ENCODE data around the gene SSRP1. TPM values are rescaled to one million over a fixed set of nuclear protein-coding genes. Genes with fewer than 3 reads are reported as not detected.

Gene SSRP1
- total and polyA plus RNA-seq, 12 donors = 22.6 to 73.2 (median 35.4) TPM

DNA sequence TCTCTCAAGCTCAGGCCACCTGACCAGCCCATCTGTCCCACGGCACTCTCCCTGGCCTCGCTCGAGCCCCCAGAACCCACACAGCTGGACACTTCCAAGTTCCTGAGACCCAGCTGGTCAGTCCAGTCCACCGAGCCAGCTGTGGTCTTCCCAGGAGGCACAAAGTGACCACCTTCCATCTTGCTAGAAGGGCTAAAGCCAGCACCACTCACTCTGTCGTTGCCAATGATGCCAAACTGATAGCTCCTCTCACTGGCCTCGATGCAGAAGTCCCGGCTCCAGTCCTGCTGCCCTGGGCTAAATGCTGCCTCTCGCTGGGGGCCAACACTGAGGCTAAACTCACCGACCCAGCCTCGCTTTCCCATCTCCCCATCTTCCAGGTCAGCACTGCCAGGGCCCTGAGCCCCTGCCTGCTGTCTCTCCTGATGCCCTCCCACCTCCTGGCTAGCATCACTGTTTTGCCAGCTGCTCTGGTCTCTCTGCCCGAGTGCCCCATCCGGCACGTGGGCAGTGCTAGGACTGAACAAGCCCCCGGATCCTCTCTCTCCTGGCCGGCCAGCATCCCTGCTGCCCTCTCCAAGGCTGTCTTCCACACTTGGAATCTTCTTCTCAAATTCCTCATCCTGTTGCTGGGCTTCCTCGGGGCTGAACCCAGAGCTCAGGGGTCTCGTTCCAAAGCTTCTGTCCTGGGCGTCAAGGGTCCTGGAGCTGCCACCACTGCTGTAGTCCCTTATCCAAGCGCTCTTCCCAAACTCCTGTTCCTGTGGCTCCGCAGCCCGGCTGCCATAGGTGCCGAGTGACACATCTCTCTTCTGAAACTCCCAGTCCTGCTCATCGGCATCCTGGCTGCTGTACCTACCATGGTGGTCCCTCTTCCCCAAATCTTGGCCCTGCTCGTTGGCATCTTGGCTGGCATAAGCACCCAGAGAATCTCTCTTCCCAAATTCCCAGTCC, 26.3 kb downstream of the SSRP1 start:
- Histone ChIP-seq H3K4me1 (peaks cover 16 to 99% (median 77%) of the 10 kb centered on the region in 9 donors), H3K27me3 (no peaks in the 10 kb centered on the region), H3K27ac (peak overlapping the region in 6 of 10 donors; percentile 5 to 85 (median 52)), H3K4me3 (no peak overlapping the region), H3K36me3 (peaks cover 0 to 73% (median 15%) of the 10 kb centered on the region in 9 donors), H3K9me3 (no peaks in the 10 kb centered on the region)
- no peak for ATAC-seq
- DNase-seq = no peak
- TF ChIP-seq, protein P1, sequence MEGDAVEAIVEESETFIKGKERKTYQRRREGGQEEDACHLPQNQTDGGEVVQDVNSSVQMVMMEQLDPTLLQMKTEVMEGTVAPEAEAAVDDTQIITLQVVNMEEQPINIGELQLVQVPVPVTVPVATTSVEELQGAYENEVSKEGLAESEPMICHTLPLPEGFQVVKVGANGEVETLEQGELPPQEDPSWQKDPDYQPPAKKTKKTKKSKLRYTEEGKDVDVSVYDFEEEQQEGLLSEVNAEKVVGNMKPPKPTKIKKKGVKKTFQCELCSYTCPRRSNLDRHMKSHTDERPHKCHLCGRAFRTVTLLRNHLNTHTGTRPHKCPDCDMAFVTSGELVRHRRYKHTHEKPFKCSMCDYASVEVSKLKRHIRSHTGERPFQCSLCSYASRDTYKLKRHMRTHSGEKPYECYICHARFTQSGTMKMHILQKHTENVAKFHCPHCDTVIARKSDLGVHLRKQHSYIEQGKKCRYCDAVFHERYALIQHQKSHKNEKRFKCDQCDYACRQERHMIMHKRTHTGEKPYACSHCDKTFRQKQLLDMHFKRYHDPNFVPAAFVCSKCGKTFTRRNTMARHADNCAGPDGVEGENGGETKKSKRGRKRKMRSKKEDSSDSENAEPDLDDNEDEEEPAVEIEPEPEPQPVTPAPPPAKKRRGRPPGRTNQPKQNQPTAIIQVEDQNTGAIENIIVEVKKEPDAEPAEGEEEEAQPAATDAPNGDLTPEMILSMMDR (IDR thresholded peaks at IDR 0.05) = no peak
- WGBS, 2 donors = 87 to 90% methylated on average over 24 of the region's 24 CpGs
- intact Hi-C loops (cut with DNase I) = no loop called here

DNA sequence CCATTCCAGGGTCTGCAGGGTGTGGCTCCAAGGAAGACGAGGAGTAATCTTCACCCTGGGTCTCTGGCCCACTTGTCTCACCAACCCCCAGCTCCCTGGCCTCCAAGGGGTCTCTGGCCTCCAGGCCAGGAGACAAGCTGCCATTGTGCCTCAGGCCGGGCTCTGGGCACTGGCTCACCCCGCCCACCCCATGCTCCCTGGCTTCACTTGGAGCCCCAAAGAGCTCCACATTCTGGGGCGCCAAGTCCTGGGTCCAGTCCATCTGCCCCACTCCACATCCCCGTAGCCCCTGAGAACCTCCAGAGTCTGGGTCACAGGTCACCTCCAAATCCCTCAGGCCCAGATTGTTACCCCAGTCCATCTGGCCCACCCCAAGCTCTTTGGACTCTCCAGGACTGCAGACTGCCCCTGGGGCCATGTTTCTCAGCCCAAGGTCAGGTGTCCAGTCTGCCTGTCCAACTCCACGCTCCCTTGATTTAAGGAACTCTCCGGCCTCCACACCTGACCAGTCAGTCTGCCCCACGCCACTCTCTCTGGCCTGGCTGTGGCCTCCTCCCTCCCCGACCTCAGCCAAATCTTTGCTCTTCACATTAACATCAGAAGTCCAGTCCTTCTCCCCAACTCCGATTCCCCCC, 27.1 kb downstream of the SSRP1 start:
- H3K27ac ChIP-seq = peak overlapping the region in 1 of 10 donors; percentile 36

DNA sequence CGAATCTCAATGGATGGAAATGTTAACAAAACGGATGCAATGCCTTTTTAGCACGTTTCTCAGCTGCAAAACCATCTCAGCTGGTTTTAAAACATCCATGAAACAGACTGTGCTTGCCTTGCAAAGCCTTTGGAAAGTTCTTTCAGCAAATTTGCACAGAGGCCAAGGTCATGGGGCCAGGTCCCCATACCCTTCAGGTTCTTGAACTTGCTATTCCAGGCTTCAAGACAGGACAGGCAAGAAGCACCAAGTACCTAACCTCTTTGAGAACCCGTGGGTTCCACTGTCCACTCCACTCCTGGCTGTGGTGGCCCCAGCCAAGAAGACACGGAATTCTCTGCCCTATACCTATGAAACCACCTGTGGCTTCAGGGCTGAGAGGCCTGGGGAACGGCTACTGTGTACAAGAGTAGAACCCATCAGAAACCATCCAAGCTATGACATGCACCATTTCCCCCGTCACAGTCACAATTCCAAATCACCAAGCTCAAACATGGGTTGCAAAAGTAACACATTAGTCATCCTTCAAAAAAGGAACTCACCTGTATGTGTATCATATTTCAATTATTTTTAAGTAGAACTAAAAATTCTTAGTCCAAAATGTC, 27.9 kb downstream of the SSRP1 start:
- Histone ChIP-seq H3K27me3 (no peaks in the 10 kb centered on the region), H3K4me1 (peaks cover 10 to 87% (median 80%) of the 10 kb centered on the region in 9 donors), H3K36me3 (peaks cover 0 to 67% (median 7%) of the 10 kb centered on the region in 9 donors), H3K4me3 (no peak overlapping the region), H3K27ac (peak overlapping the region in 2 of 10 donors; percentile 21 to 36), H3K9me3 (no peaks in the 10 kb centered on the region)
- TF ChIP-seq, protein P1 (IDR thresholded peaks at IDR 0.05) = no peak
- no peak for DNase-seq
- no peak for ATAC-seq
- intact Hi-C loops (cut with DNase I) = no loop called here
- WGBS, 2 donors = 75 to 81% methylated on average over 7 of the region's 7 CpGs

More for the DNA sequence above, 27.1 kb downstream of the SSRP1 start:
- Histone ChIP-seq H3K4me1 (peaks cover 10 to 94% (median 80%) of the 10 kb centered on the region in 9 donors), H3K4me3 (no peak overlapping the region), H3K9me3 (no peaks in the 10 kb centered on the region), H3K27me3 (no peaks in the 10 kb centered on the region), H3K36me3 (peaks cover 0 to 67% (median 9%) of the 10 kb centered on the region in 9 donors)
- TF ChIP-seq, protein P1 (IDR thresholded peaks at IDR 0.05) = no peak
- intact Hi-C loops (cut with DNase I) = no loop called here
- 92 to 93% methylated on average over 10 of the region's 10 CpGs for WGBS, 2 donors
- DNase-seq (no peak), ATAC-seq (no peak)

- Histone ChIP-seq H3K9me3 (no peaks in the 10 kb centered on the region), H3K4me1 (peaks cover 7 to 79% (median 73%) of the 10 kb centered on the region in 9 donors), H3K36me3 (peaks cover 0 to 67% (median 4%) of the 10 kb centered on the region in 9 donors), H3K27me3 (no peaks in the 10 kb centered on the region), H3K27ac (peak overlapping the region in 2 of 10 donors; percentile 21 to 36), H3K4me3 (no peak overlapping the region)
- DNase-seq (no peak), ATAC-seq (no peak)
- intact Hi-C loops (cut with DNase I) = no loop called here
- 61 to 67% methylated on average over 9 of the region's 9 CpGs for WGBS, 2 donors
- TF ChIP-seq, protein P1 (IDR thresholded peaks at IDR 0.05) = no peak
These were observed 28.6 kb downstream of the SSRP1 start for GRCh38 chr11:57306940-57307565.
